ENCODE measurements around the gene CXCR6. TPM values are rescaled to one million over a fixed set of nuclear protein-coding genes. Genes with fewer than 3 reads are reported as not detected.

Gene CXCR6
- total and polyA plus RNA-seq, 2 of the 13 experiments (the other 11 are each of a cell fraction or from before 2014, with no cell fraction given), result not detected

DNA sequence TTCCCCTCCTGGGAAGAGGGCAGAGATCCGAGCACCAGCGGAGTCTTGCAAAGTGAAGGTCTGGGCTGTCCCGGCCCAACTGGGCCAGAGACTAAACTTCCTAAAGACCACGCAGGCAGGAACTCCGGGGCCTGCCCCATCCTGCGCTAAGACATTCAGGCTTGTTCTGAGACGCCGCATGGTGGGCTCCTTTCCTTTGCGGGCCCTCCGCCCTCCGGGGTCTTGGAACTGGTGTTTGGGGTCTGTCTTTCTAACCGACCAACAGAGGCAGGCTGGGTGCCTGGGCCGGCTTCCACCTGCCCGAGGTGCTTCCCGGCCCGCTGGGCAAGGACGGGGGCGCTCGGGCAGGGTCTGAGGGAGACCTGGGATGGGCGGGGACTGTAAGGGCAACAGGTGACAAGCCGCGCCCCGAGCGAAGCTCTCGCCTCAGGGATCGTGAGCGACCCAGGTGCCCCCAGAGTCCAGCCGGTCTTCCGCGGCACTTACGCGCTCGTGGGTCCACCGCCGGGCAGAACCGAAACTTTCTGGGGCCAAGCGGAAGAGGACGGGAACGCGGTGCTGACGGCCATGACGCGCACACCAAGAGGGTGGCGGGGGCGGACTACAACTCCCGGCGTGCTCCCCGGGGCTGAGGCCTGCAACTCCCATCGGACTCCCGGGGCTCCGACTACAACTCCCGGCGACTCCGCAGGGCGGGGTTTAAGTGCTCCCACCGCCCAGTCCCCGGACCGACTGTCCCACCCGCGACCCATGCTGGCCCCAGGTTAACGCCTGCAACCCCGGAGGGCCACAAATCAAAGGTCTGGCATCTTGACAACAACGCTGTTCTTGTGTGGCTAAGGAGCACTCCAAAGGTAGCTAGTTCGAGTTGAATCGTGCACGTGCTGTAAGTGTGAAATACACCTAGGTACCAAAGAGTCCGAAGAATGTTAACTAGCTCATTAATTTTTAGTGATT is 52.2 kb downstream of the CXCR6 start, which contains the start of gene FYCO1 (continued):
- TF ChIP-seq ZNF577 (CRISPR knock-in tag; IDR thresholded peaks at IDR 0.05; ENCODE audit: borderline replicate concordance, low read depth) (no peak), POLR2AphosphoS5 (IDR thresholded peaks at IDR 0.05; ENCODE audit: low read depth, low read length) (peak; percentile 77), GTF2F1 (IDR thresholded peaks at IDR 0.05; ENCODE audit: low read length) (no peak), SMAD9 (CRISPR knock-in tag; IDR thresholded peaks at IDR 0.05) (no peak), ZFX (CRISPR knock-in tag; IDR thresholded peaks at IDR 0.05; ENCODE audit: low read depth) (peak; percentile 96), WIZ (CRISPR knock-in tag; IDR thresholded peaks at IDR 0.05) (peak; percentile 68; the same call in 1 of the 2 replicates), ZNF850 (CRISPR knock-in tag; conservative IDR thresholded peaks at IDR 0.05) (no peak), EED (CRISPR knock-in tag; IDR thresholded peaks at IDR 0.05) (0 out of 2 replicates have a peak, but pooled peaks have one; percentile 60), ZFP1 (CRISPR knock-in tag; IDR thresholded peaks at IDR 0.05) (peak; percentile 33; the same call in 1 of the 2 replicates), AKAP8 (CRISPR knock-in tag; IDR thresholded peaks at IDR 0.05) (no peak), ARID2 (CRISPR knock-in tag; IDR thresholded peaks at IDR 0.05; ENCODE audit: borderline replicate concordance) (peak; percentile 79), ZNF841 (CRISPR knock-in tag; IDR thresholded peaks at IDR 0.05; ENCODE audit: borderline replicate concordance) (no peak), ZNF205 (CRISPR knock-in tag; IDR thresholded peaks at IDR 0.05) (no peak), EEA1 (CRISPR knock-in tag; IDR thresholded peaks at IDR 0.05; ENCODE audit: borderline replicate concordance) (peak; percentile 71; the same call in 1 of the 2 replicates)
- TF ChIP-seq, protein P1, sequence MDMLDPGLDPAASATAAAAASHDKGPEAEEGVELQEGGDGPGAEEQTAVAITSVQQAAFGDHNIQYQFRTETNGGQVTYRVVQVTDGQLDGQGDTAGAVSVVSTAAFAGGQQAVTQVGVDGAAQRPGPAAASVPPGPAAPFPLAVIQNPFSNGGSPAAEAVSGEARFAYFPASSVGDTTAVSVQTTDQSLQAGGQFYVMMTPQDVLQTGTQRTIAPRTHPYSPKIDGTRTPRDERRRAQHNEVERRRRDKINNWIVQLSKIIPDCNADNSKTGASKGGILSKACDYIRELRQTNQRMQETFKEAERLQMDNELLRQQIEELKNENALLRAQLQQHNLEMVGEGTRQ (IDR thresholded peaks at IDR 0.05; ENCODE audit: low read depth, low read length), result no peak
- TF ChIP-seq, protein P1 (CRISPR knock-in tag; IDR thresholded peaks at IDR 0.05; ENCODE audit: borderline replicate concordance), result no peak
- TF ChIP-seq, protein P2, sequence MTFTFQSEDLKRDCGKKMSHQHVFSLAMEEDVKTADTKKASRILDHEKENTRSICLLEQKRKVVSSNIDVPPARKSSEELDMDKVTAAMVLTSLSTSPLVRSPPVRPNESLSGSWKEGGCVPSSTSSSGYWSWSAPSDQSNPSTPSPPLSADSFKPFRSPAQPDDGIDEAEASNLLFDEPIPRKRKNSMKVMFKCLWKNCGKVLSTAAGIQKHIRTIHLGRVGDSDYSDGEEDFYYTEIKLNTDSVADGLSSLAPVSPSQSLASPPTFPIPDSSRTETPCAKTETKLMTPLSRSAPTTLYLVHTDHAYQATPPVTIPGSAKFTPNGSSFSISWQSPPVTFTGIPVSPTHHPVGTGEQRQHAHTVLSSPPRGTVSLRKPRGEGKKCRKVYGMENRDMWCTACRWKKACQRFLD (CRISPR knock-in tag; IDR thresholded peaks at IDR 0.05; ENCODE audit: borderline replicate concordance), result peak; percentile 75; the same call in 1 of the 2 replicates
- TF ChIP-seq, protein P3, sequence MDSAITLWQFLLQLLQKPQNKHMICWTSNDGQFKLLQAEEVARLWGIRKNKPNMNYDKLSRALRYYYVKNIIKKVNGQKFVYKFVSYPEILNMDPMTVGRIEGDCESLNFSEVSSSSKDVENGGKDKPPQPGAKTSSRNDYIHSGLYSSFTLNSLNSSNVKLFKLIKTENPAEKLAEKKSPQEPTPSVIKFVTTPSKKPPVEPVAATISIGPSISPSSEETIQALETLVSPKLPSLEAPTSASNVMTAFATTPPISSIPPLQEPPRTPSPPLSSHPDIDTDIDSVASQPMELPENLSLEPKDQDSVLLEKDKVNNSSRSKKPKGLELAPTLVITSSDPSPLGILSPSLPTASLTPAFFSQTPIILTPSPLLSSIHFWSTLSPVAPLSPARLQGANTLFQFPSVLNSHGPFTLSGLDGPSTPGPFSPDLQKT (CRISPR knock-in tag; IDR thresholded peaks at IDR 0.05; ENCODE audit: borderline replicate concordance), result no peak
- TF ChIP-seq, protein P4, sequence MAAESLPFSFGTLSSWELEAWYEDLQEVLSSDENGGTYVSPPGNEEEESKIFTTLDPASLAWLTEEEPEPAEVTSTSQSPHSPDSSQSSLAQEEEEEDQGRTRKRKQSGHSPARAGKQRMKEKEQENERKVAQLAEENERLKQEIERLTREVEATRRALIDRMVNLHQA (CRISPR knock-in tag; IDR thresholded peaks at IDR 0.05), result no peak
- TF ChIP-seq, protein P5, sequence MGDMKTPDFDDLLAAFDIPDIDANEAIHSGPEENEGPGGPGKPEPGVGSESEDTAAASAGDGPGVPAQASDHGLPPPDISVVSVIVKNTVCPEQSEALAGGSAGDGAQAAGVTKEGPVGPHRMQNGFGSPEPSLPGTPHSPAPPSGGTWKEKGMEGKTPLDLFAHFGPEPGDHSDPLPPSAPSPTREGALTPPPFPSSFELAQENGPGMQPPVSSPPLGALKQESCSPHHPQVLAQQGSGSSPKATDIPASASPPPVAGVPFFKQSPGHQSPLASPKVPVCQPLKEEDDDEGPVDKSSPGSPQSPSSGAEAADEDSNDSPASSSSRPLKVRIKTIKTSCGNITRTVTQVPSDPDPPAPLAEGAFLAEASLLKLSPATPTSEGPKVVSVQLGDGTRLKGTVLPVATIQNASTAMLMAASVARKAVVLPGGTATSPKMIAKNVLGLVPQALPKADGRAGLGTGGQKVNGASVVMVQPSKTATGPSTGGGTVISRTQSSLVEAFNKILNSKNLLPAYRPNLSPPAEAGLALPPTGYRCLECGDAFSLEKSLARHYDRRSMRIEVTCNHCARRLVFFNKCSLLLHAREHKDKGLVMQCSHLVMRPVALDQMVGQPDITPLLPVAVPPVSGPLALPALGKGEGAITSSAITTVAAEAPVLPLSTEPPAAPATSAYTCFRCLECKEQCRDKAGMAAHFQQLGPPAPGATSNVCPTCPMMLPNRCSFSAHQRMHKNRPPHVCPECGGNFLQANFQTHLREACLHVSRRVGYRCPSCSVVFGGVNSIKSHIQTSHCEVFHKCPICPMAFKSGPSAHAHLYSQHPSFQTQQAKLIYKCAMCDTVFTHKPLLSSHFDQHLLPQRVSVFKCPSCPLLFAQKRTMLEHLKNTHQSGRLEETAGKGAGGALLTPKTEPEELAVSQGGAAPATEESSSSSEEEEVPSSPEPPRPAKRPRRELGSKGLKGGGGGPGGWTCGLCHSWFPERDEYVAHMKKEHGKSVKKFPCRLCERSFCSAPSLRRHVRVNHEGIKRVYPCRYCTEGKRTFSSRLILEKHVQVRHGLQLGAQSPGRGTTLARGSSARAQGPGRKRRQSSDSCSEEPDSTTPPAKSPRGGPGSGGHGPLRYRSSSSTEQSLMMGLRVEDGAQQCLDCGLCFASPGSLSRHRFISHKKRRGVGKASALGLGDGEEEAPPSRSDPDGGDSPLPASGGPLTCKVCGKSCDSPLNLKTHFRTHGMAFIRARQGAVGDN (CRISPR knock-in tag; IDR thresholded peaks at IDR 0.05), result peak; percentile 89
